ENCODE data around the gene COX7A2. TPM values are rescaled to one million over a fixed set of nuclear protein-coding genes. Genes with fewer than 3 reads are reported as not detected.

Gene COX7A2
- total RNA-seq, 4 donors from 2014 or later, result 94.9 to 246 (median 192) TPM

- H3K9me3 ChIP-seq, result no peaks in the 10 kb centered on the region
- no peak for DNase-seq
- no peak overlapping the region for H3K4me3 ChIP-seq
- TF ChIP-seq CTCF (IDR thresholded peaks at IDR 0.05) (no peak), POLR2A (IDR thresholded peaks at IDR 0.05) (no peak)
- H3K4me1 ChIP-seq, result peaks cover 0 to under 1% (median 0%) of the 10 kb centered on the region in 4 donors
- no peaks in the 10 kb centered on the region for H3K27me3 ChIP-seq
- H3K36me3 ChIP-seq, result no peaks in the 10 kb centered on the region
- H3K27ac ChIP-seq, result no peak overlapping the region
These were observed 29.9 kb downstream of the COX7A2 start for GRCh38 chr6:75213732-75214131.

GRCh38 chr6:75213112-75213511 is 30.5 kb downstream of the COX7A2 start:
- Histone ChIP-seq H3K4me3 (no peak overlapping the region), H3K27ac (no peak overlapping the region), H3K4me1 (peaks cover 0 to 6% (median 0%) of the 10 kb centered on the region in 4 donors), H3K9me3 (no peaks in the 10 kb centered on the region), H3K36me3 (no peaks in the 10 kb centered on the region), H3K27me3 (no peaks in the 10 kb centered on the region)
- DNase-seq, result no peak
- TF ChIP-seq POLR2A (IDR thresholded peaks at IDR 0.05) (no peak), CTCF (IDR thresholded peaks at IDR 0.05) (no peak)

GRCh38 chr6:75211920-75212590 is 31.5 kb downstream of the COX7A2 start:
- no peak for TF ChIP-seq POLR2A (IDR thresholded peaks at IDR 0.05)
- TF ChIP-seq CTCF (IDR thresholded peaks at IDR 0.05), result no peak
- no peaks in the 10 kb centered on the region for H3K9me3 ChIP-seq
- peaks cover 0 to 1% of the 10 kb centered on the region in 2 donors for H3K27me3 ChIP-seq
- H3K4me1 ChIP-seq, result peaks cover 0 to 6% (median 0%) of the 10 kb centered on the region in 4 donors
- no peaks in the 10 kb centered on the region for H3K36me3 ChIP-seq
- H3K4me3 ChIP-seq, result no peak overlapping the region
- DNase-seq, result peak in 1 of 3 donors; percentile 61
- H3K27ac ChIP-seq, result peak overlapping the region in 2 of 4 donors; percentile 6 to 15

- Histone ChIP-seq H3K4me3 (no peak overlapping the region), H3K27ac (no peak overlapping the region), H3K27me3 (peaks cover 0 to 11% of the 10 kb centered on the region in 2 donors), H3K4me1 (peaks cover 0 to 6% (median 2%) of the 10 kb centered on the region in 4 donors), H3K9me3 (no peaks in the 10 kb centered on the region), H3K36me3 (no peaks in the 10 kb centered on the region)
- peak in 2 of 3 donors; percentile 56 to 78 for DNase-seq
- TF ChIP-seq POLR2A (IDR thresholded peaks at IDR 0.05) (no peak), CTCF (IDR thresholded peaks at IDR 0.05) (peak; percentile 51 to 83 (median 78))
These were observed 32.5 kb downstream of the COX7A2 start for GRCh38 chr6:75210885-75211739.

GRCh38 chr6:75209184-75209723 is 34.3 kb downstream of the COX7A2 start:
- Histone ChIP-seq H3K27me3 (peaks cover 0 to 11% of the 10 kb centered on the region in 2 donors), H3K4me3 (no peak overlapping the region), H3K9me3 (no peaks in the 10 kb centered on the region), H3K4me1 (peaks cover 0 to 19% (median 6%) of the 10 kb centered on the region in 4 donors), H3K27ac (no peak overlapping the region), H3K36me3 (no peaks in the 10 kb centered on the region)
- TF ChIP-seq CTCF (IDR thresholded peaks at IDR 0.05) (no peak), POLR2A (IDR thresholded peaks at IDR 0.05) (no peak)
- no peak for DNase-seq
